CD4-positive, alpha-beta T cell treated with Interleukin-15 for 1 hour (primary cell): Measurements from ENCODE around the gene NTN3.
"Not testable (repeated sequence)": the region's sequence is repeated elsewhere in the genome, so short reads cannot be mapped to it uniquely, and the experiment has no call there.

Source experiments
- DNase-seq: peaks from one replicate; pipeline ENCODE4 v3.0.0-alpha.2; 2020

NTN3 gene

GRCh38 chr16:2441143-2441804, 29.8 kb upstream of the NTN3 start:
- not testable (repeated sequence) for DNase-seq

- DNase-seq: no peak
Measured at GRCh38 chr16:2443555-2443954, 27.5 kb upstream of the NTN3 start.

DNA sequence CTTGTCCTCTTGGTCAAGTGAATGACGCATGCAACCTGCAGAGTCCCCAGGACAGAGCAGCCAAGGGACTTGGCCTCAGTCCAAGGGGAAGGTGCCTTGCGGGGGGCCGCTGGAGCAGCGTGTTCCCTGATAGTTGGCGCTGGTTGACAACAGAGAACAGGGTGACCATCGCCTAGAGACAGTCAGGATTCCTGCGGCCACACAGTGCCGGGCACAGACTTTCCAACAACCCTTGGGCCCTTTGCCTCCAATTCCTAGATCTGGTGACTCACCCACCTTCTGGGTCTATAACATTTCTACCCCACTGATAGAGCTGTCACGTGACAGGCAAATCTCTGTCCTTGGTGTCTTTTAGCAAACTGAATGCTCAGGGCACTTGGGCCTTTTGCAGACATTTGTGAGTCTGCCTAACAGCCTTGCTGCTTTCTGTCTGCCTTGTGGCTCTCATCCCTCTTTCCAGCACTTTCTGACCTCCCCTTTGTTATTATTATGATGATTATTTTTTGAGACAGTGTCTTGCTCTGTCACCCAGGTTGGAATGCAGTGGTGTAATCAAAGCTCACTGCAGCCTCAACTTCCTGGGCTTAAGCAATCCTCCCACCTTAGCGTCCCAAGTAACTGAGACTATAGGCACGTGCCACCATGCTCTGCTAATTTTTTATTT, 23.0 kb upstream of the NTN3 start:
- DNase-seq: no peak

DNA sequence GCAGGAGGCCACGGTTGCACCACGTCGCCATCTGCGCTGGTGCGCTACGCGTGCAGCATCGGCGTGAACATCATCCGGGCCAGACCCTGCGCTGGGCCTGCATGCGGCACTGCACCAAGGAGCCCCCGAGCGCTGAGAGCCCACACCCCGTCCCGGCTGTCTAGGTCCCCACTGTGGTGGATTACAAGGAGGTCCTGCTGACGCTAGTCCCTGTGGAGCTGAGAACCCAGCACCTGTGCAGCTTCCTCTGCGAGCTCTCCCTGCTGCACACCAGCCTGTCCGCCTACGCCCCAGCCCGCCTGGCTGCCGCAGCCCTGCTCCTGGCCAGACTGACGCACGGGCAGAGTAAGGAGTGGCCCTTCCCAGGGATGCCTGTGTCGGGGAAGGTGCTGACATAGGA, 22.0 kb upstream of the NTN3 start:
- no peak for DNase-seq

DNA sequence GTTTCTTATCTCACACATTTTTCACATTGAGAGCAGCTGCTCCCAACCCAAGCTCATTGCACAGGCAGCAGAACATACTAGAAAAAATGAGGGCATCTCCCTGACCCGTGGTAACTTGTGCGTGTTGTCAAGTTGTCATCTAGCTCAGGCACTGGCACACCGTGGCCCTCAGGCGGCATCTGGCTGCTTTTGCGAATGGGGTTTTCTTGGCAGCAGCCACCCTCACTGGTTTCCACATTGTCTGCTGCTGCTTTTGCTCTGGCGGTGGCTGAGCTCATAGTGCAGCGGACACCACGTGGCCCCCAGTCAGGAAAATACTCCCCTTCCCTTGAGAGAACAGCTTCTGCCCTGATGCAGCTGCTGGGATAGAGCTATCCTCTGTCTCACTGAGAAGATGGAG, 20.6 kb upstream of the NTN3 start:
- no peak for DNase-seq

DNA sequence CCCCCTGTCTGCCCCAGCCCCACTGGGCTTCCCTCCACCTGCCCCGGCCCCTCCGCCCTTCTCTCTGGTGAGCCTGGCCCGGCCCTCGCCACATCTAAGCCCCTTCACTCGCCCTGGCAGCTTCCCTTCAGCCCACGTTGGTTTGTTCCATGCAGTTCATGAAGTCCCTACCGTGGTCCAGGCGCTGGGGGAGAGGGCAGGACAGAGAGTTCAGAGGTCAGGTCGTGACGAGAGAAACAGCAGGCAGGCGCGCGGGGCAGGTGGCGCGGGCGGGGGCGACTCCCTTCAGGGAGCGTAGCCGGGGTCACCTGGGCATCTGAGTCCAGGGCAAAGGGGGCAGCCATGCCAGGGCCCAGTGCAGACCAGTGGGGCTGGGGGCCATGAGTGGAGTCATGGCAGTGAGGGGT, 20.1 kb upstream of the NTN3 start:
- no peak for DNase-seq

DNA sequence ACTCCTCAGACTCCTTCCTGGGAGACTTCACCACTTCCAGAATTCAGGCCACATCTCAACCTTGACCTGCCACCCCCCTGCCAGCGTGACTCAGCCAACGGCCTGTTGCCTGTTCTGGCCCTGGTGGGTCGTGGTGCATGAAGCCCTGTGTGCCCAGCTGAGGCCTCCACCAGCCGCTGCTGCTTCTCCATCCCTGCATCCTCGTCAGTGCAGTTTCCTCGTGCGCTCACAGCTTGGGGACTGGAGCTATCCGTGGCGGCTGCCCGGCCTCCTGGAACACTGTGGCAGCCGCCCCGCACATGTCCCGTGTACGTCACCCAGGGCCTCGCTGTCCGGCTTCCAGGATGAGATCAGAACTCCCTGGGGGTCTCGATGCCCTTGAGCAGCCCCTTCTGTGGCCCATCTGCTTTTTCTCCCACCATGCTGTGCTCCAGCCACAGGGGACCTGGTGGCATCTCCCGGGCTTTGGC, 19.2 kb upstream of the NTN3 start:
- no peak for DNase-seq

- no peak for DNase-seq
Measured at GRCh38 chr16:2452650-2453049, 18.4 kb upstream of the NTN3 start.

DNA sequence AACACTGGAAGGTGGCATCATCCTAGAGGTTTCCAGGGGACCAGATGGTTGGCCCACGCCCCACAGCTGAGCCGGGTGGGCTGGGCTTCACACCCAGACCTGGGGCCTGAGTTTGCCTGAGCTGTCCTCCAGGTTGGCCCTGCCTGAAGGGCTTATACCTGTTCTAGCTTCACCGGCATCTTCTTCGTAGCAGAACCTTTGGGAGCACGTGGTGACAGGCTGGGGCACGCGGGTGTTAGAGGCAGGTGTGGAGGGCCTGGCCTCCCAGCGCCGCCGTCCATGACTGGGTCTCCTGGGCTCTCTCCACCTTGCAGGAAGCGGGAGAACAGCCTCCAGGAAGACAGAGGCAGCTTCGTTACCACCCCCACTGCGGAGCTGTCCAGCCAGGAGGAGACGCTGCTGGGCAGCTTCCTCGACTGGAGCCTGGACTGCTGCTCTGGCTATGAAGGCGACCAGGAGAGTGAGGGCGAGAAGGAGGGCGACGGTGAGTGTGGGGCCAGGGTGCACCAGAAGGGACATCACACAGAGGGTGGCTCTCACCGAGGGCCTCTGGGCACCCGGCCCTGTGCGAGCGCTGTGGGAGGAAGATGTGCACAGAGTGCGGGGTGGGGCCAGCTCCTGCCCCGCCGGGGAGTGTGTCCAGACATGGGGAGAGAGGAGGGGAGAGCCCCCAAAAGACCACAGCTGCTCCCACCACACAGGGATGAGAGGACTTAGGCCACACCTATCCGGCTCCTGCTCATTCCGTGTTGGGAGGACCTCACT, 15.8 kb upstream of the NTN3 start:
- no peak for DNase-seq

DNA sequence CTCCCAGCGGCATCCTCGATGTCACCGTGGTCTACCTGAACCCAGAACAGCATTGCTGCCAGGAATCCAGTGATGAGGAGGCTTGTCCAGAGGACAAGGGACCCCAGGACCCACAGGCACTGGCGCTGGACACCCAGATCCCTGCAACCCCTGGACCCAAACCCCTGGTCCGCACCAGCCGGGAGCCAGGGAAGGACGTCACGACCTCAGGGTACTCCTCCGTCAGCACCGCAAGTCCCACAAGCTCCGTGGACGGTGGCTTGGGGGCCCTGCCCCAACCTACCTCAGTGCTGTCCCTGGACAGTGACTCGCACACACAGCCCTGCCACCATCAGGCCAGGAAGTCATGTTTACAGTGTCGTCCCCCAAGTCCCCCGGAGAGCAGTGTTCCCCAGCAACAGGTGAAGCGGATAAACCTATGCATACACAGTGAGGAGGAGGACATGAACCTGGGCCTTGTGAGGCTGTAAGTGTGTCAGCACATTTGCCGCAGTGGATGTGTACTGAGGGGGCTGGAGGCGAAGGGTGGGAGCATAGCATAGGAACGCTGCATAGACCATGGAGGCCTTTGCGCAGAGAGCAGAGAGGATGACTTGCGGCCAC, 14.4 kb upstream of the NTN3 start:
- no peak for DNase-seq

DNA sequence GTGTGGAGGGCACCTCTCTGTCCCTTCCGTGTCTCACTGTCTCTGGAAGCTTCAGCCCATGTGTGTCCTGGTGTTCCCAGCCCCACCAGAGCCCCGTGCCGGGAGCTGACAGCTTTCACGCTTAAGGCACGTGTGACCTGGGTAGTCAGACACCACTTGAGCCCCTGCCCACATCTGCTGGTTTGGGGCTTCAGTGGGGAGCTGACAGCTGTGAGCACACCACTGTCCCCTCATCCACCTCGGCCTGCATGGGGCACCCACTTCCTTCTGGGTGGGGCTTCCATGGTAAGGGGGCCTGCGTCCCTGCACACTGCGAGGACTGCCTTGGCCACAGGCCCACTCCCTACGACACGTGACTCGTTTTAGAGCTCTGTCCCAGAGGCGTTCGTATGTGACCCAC, 13.8 kb upstream of the NTN3 start:
- DNase-seq: no peak

GRCh38 chr16:2457946-2458345, 13.2 kb upstream of the NTN3 start:
- no peak for DNase-seq

DNA sequence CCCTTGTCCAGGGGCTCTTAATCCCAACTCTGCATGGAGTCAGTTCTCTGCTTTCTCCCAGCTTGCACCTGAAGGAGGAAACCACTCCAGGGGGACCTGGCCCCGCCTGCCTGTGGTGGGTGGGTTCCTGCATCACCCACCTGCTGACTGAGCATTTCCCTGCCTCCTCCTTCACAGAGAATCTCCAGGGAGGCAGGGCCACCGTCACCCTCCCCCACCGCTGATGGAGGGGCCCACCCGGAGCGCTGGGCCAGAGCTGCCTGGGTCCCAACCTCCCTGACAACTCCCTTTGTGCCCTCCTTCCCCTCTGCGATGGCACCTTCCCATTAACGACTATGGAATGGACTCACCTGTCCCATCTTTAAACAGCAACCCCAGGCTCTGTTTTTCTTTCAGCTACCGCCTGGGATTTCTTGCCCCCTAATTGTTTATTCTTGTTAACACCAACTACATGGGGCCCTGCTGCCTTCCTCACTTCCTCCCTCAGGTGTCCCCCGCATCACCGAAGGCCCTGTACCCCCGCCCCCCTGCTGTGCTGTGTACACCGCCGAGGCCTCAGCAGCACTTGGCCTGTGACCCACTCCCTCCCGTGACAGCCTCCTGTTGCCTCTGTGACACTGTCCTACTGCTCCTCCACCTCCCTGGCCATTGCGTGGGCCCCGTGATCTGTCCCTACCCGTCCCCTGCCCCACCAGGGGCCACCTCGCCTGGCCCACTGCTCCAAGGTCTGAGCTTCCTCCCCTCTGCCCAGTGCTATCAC, 12.0 kb upstream of the NTN3 start:
- no peak for DNase-seq

DNA sequence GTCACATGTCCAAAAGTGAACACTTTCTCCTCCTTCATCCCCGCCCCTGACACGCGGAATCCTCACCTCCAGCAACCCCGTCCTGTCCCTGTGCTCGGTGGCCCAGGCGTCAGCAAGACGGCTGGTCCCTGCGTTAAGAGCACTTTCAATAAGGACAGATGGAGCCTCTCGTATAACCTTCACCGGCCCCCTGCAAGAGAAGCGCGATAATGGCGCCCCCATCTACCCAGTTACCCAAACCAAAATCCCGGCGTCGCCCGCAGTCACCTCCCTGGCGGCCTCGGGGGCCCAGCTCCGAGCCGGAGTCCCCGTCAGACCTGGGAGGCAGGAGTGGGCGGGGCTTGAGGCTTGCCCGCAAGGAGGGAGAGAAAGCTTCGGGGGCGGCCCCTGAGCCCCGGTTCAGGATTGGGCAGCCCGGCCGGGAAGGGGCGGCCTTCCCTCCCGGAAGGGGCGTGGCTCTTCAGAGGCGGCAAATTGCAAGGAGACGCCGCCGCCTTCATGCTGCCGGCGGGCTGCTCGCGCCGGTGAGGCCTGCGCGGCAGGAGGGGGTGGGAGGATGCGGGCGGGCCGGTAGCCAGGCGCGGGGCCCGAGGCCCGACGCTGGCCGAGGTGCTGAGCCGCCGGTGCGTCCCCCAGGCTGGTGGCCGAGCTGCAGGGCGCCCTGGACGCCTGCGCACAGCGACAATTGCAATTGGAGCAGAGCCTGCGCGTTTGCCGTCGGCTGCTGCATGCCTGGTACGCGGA, 11.3 kb upstream of the NTN3 start, which contains the start of gene TEDC2:
TSS of gene TEDC2 (plus strand) at position 463 of the 744 bp plus-strand sequence. CDS start at position 499, 36 bp downstream.
- DNase-seq: peak; percentile 96

- DNase-seq: no peak
Measured at GRCh38 chr16:2460391-2460713, 10.7 kb upstream of the NTN3 start.

DNA sequence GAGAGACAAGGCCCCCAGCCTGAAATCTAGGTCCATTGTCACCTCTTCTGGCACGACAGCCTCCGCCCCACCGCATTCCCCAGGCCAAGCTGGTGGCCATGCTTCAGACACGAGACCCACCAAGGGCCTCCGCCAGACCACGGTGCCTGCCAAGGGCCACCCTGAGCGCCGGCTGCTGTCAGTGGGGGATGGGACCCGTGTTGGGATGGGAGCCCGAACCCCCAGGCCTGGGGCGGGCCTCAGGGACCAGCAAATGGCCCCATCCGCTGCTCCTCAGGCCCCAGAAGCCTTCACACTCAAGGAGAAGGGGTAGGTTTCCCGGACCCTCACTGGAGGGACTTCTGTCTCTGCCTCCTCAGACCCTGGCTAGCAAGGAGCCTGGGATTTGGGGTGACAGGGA, 10.2 kb upstream of the NTN3 start:
- DNase-seq: no peak

DNA sequence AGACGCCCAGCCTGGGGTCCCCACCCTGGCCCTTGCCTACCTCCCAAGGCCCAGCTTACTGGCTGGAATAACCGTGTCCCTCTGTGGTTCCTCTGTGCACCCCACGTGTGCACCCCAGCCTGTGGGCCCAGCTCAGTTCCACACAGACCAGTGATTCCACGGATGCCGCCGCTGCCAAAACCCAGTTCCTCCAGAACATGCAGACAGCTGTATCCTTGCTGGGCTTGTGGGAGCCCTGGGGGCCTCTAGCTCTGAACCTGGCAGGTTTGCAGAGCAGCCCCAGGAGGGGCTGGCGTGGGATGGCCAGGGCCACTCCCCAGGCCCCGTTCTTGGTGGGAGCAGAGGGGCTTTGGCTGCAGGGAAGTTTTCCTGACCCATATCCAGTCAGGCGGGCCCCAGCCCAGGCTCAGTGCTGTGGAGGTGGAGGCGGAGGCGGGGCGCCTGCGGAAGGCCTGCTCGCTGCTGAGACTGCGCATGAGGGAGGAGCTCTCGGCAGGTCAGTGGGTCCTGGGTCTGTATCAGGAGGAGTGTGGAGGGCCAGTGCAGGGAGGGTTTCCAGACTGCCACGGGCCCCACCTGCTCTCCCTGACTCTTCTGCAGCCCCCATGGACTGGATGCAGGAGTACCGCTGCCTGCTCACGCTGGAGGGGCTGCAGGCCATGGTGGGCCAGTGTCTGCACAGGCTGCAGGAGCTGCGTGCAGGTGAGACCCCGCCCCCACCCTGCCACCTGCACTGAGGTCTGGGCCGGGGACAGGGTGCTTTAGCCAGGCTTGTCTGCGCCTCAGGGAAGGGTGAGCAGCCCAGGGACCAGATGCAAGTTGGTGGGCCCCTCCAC, 8.8 kb upstream of the NTN3 start:
- DNase-seq: no peak

- no peak for DNase-seq
Measured at GRCh38 chr16:2464333-2464732, 6.8 kb upstream of the NTN3 start.

- DNase-seq: no peak
Measured at GRCh38 chr16:2465653-2466415, 5.3 kb upstream of the NTN3 start.
